HepG2 (cell line): ENCODE results near the gene NOBOX.

Experiments
- ARNT ChIP-seq: fragments of 450-650 bp; IDR thresholded peaks from 2 replicates; pipeline ENCODE4 v1.6.1; 2017
- CCAR2 ChIP-seq: fragments of 200-400 bp; formaldehyde crosslinking; optimal IDR thresholded peaks from 2 replicates; pipeline ENCODE3; 2018; ENCODE audit warnings: low read depth, mild to moderate bottlenecking, low read length, moderate library complexity
- GABPB1 ChIP-seq: IDR thresholded peaks from 2 replicates; pipeline ENCODE4 v1.6.1; 2016; ENCODE audit warnings: mild to moderate bottlenecking, missing genetic modification reagents, moderate library complexity, missing compliant biosample characterization
- HNRNPUL1 ChIP-seq: fragments of 200-400 bp; formaldehyde crosslinking; IDR thresholded peaks from 2 replicates; pipeline ENCODE4 v1.6.1; 2017; ENCODE audit warnings: low read depth, mild to moderate bottlenecking, low read length, moderate library complexity
- JUNB ChIP-seq: sonication (generic); formaldehyde crosslinking; IDR thresholded peaks from 2 replicates; pipeline ENCODE4 v1.8.0; 2022; ENCODE audit warnings: missing genetic modification reagents, mild to moderate bottlenecking, borderline replicate concordance
- NBN ChIP-seq: fragments of 450-650 bp; conservative IDR thresholded peaks from 2 replicates; pipeline ENCODE4 v1.6.1; 2017
- POLR2A ChIP-seq, 2 experiments: IDR thresholded peaks; 2 replicates each; pipeline ENCODE4 v1.6.1; 2011; ENCODE audit warnings: low read depth in 2 of 2, low read length in 2 of 2, mild to moderate bottlenecking in 1 of 2, moderate library complexity in 1 of 2; ENCODE audit not compliant: insufficient read depth in 1 of 2
- POLR2AphosphoS5 ChIP-seq: IDR thresholded peaks from 2 replicates; pipeline ENCODE4 v1.6.1; 2012; ENCODE audit warnings: low read depth, low read length
- TF ChIP-seq, protein P1 (sequence below): IDR thresholded peaks from 2 replicates; pipeline ENCODE4 v1.6.1; 2012; ENCODE audit warnings: inconsistent platforms
- TF ChIP-seq, protein P2 (sequence below): sonication (generic); formaldehyde crosslinking; IDR thresholded peaks from 2 replicates; pipeline ENCODE4 v1.5.0; 2020; ENCODE audit warnings: mild to moderate bottlenecking, missing genetic modification reagents, moderate library complexity
- TF ChIP-seq, protein P3 (sequence below), 2 experiments: sonication (generic) in 1 of 2; formaldehyde crosslinking in 1 of 2; IDR thresholded peaks; 2 replicates each; pipeline versions ENCODE4 v1.4.0 to v1.6.1; 2018 to 2020; ENCODE audit warnings: missing genetic modification reagents in 2 of 2, borderline replicate concordance in 1 of 2, low read depth in 1 of 2, mild to moderate bottlenecking in 1 of 2, missing biosample characterization in 1 of 2

DNA sequence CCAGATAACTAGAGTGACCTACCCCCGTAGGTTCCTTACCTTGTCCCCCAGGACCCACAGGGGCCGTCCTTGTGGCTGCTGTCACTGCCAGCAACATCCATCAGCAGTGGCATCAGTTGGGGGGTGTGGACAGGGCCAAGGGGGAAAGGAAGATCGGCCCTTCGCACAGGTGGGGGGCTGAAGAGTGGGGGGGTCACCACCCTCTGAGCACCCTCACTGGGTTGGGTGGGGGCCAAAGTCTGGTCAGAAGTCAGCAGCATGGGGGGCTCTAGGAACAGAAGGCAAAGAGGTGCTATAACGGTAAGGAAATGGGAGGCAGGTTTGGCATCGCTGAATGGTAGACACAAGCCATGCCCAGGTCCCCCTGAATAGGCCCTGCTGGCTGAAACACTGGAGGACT, 4.6 kb downstream of the NOBOX start:
- TF ChIP-seq POLR2A (IDR thresholded peaks at IDR 0.05; ENCODE audit: insufficient read depth in 1 of 2, low read depth in 2 of 2, low read length in 2 of 2), result no peak
- TF ChIP-seq ARNT, result no peak
- TF ChIP-seq JUNB (CRISPR knock-in tag), result no peak
- TF ChIP-seq POLR2AphosphoS5, result no peak
- TF ChIP-seq, protein P1, sequence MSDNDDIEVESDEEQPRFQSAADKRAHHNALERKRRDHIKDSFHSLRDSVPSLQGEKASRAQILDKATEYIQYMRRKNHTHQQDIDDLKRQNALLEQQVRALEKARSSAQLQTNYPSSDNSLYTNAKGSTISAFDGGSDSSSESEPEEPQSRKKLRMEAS, result no peak
- no peak for TF ChIP-seq NBN
- TF ChIP-seq GABPB1, result no peak
- TF ChIP-seq, protein P2, sequence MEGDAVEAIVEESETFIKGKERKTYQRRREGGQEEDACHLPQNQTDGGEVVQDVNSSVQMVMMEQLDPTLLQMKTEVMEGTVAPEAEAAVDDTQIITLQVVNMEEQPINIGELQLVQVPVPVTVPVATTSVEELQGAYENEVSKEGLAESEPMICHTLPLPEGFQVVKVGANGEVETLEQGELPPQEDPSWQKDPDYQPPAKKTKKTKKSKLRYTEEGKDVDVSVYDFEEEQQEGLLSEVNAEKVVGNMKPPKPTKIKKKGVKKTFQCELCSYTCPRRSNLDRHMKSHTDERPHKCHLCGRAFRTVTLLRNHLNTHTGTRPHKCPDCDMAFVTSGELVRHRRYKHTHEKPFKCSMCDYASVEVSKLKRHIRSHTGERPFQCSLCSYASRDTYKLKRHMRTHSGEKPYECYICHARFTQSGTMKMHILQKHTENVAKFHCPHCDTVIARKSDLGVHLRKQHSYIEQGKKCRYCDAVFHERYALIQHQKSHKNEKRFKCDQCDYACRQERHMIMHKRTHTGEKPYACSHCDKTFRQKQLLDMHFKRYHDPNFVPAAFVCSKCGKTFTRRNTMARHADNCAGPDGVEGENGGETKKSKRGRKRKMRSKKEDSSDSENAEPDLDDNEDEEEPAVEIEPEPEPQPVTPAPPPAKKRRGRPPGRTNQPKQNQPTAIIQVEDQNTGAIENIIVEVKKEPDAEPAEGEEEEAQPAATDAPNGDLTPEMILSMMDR (CRISPR knock-in tag), result no peak
- no peak for TF ChIP-seq CCAR2
- TF ChIP-seq HNRNPUL1, result no peak
- TF ChIP-seq, protein P3, sequence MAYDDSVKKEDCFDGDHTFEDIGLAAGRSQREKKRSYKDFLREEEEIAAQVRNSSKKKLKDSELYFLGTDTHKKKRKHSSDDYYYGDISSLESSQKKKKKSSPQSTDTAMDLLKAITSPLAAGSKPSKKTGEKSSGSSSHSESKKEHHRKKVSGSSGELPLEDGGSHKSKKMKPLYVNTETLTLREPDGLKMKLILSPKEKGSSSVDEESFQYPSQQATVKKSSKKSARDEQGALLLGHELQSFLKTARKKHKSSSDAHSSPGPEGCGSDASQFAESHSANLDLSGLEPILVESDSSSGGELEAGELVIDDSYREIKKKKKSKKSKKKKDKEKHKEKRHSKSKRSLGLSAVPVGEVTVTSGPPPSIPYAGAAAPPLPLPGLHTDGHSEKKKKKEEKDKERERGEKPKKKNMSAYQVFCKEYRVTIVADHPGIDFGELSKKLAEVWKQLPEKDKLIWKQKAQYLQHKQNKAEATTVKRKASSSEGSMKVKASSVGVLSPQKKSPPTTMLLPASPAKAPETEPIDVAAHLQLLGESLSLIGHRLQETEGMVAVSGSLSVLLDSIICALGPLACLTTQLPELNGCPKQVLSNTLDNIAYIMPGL (CRISPR knock-in tag; IDR thresholded peaks at IDR 0.05; ENCODE audit: borderline replicate concordance in 1 of 2, low read depth in 1 of 2), result no peak
